Omental fat pad (tissue), 4 donors: ENCODE measurements around the gene PSPC1. TPM values are rescaled to one million over a fixed set of nuclear protein-coding genes. Genes with fewer than 3 reads are reported as not detected.
"Not testable (repeated sequence)": the region's sequence is repeated elsewhere in the genome, so short reads cannot be mapped to it uniquely, and the experiment has no call there.

Source experiments
- ATAC-seq: fragments of 150-250 bp; one replicate; pipeline ENCODE4 v1.9.1; 2016; ENCODE audit warnings: mild to moderate bottlenecking, moderate library complexity; ENCODE audit not compliant: low FRiP score
- DNase-seq: peaks from one replicate; pipeline ENCODE4 v3.0.0-alpha.2; 2019; ENCODE audit warnings: low spot score
- total RNA-seq, 4 donors: library from RNA; depleted of rRNA; stranded (reverse); fragments of >200 nt; gene quantifications; one replicate each; pipeline ENCODE4 v1.1.0, GENCODE V29; 2016
- TF ChIP-seq, protein P1 (sequence below), 3 donors: fragments of 450-650 bp; IDR thresholded peaks; one replicate each; pipeline ENCODE4 v1.5.1; 2016 to 2017; ENCODE audit warnings: antibody characterized with exemption in 3 of 3, mild to moderate bottlenecking in 3 of 3, moderate library complexity in 2 of 3

The PSPC1 gene
- total RNA-seq, 4 donors from 2014 or later = 53.9 to 83.1 (median 69.6) TPM

DNA sequence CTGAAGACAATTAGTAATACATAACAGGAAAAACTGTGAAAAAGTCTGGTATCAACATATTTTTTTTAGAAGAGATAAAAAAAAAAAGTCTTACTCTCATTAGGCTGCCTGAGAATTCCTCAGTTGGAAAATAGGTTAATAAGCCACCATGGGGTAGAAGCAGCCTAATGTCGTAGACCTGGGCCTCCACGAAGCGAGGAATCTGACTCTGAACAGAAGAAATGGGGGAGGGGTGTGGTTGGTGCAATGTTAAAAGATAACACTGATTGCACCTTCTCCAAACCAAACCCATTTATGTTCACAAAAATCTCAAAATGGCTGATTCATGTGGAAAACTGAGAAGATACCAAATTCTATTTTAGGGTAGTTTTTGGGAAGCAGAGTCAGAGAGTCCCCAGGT lies 86.9 kb downstream of the PSPC1 start:
- ATAC-seq = no peak
- TF ChIP-seq, protein P1, sequence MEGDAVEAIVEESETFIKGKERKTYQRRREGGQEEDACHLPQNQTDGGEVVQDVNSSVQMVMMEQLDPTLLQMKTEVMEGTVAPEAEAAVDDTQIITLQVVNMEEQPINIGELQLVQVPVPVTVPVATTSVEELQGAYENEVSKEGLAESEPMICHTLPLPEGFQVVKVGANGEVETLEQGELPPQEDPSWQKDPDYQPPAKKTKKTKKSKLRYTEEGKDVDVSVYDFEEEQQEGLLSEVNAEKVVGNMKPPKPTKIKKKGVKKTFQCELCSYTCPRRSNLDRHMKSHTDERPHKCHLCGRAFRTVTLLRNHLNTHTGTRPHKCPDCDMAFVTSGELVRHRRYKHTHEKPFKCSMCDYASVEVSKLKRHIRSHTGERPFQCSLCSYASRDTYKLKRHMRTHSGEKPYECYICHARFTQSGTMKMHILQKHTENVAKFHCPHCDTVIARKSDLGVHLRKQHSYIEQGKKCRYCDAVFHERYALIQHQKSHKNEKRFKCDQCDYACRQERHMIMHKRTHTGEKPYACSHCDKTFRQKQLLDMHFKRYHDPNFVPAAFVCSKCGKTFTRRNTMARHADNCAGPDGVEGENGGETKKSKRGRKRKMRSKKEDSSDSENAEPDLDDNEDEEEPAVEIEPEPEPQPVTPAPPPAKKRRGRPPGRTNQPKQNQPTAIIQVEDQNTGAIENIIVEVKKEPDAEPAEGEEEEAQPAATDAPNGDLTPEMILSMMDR (IDR thresholded peaks at IDR 0.05) = no peak
- no peak for DNase-seq

DNA sequence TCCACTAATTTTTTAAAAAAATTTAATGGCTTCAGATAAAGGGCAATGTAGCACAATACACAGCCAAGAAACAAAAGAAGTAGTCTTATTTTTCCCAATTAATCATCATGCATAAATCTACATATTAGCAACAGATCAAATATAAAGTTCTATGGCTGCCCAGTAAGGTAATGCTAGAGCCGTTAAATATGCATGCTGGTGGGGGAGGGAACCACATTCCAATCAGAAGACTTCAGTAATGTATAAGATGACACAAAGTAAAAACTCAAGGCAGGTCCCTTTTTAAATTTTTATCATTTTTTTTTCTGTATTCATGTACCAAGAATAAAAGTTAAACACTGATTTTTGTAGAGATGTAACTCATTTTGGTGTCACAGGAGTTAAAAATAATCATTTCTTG lies 87.3 kb downstream of the PSPC1 start:
- TF ChIP-seq, protein P1 (IDR thresholded peaks at IDR 0.05) = no peak
- ATAC-seq (no peak), DNase-seq (no peak)

DNA sequence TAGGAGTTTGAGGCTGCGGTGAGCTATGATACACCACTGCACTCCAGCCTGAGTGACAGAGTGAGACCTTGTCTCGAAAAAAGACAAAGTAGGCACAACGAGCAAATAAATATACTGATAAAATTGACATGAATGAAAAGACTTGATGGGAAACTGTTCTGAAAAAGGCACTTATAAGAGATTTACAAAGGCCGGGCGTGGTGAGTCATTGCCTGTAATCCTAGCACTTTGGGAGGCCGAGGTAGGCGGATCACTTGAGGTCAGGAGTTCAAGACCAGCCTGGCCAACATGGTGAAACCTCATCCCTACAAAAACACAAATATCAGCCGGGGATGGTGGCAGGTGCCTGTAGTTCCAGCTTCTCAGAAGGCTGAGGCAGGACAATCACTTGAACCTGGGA lies 91.3 kb downstream of the PSPC1 start:
- DNase-seq, ATAC-seq: not testable (repeated sequence)

DNA sequence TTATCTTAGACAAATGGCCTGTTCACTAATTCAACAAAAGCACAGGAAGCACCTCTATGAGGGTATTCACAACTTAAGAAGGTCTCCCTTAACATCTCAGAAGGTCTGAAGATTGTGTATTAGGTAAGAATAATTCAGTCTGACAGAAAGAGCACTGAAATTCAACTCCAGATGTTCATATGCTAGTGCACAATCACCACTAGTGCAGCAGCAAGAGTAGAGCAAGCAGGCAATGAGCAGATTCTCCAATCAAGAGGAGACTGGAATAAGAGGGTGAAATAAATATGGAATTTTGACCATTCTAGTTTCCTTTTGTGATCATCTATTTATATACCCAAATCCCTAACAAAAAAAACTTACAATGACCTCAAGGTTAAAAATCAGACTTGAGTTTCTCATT lies 97.3 kb downstream of the PSPC1 start:
- TF ChIP-seq, protein P1 (IDR thresholded peaks at IDR 0.05) = no peak
- DNase-seq (no peak), ATAC-seq (no peak)

DNA sequence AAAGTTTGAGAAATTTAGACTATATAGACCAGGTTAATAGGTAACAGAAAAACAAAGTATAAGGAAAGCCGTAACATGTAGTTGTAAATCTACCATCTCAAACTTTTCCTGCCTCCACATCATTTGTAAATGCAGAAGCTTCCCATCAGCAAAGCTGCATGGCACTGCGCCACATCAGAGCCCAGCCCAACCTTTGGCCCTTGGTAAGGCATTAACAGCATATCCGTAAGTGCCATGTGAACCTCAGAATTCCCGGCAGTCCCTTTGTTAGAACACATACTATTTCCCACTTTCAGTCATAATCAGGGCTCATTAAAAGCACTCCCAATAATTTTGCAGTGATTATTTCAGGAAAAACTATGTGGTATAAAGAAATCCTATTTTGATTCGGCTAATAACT lies 97.7 kb downstream of the PSPC1 start:
- DNase-seq (no peak), ATAC-seq (no peak)
- TF ChIP-seq, protein P1 (IDR thresholded peaks at IDR 0.05) = no peak

DNA sequence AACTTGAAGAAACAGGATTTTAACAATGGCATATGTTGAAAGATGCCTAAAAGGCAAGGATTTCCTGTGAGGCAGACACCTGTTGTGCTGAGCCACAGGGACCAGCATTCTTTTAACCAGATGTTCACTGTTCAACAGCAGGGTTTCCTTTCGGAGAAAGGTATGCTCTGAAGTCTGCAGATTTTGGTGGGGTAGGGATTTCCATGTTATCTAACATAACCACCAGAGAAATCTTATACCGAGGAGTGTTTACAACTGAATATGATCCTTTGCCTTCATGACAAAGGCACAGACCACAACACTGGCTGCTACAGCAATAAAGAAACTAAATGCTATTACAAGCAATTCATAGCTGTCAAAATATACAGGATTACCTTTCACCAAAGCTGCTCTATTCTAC lies 101.2 kb downstream of the PSPC1 start:
- no peak for DNase-seq
- no peak for ATAC-seq
- TF ChIP-seq, protein P1 (IDR thresholded peaks at IDR 0.05) = no peak

DNA sequence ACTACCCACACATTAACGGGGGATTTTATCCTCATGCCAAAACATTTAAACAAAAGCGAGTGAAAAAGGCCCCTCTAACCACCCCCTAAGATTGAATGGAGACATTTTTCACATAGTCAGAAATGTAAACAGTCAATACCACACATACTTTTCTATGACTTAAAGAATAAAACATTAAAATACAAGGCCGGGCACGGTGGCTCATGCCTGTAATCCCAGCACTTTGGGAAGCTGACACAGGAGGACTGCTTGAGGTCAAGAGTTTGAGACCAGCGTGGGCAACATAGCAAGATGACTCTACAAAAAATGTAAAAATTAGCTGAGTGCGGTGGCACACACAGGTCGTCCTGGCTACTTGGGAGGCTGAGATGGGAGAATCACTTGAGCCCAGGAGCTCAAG lies 102.0 kb downstream of the PSPC1 start:
- DNase-seq (no peak), ATAC-seq (no peak)
- TF ChIP-seq, protein P1 (IDR thresholded peaks at IDR 0.05) = no peak

DNA sequence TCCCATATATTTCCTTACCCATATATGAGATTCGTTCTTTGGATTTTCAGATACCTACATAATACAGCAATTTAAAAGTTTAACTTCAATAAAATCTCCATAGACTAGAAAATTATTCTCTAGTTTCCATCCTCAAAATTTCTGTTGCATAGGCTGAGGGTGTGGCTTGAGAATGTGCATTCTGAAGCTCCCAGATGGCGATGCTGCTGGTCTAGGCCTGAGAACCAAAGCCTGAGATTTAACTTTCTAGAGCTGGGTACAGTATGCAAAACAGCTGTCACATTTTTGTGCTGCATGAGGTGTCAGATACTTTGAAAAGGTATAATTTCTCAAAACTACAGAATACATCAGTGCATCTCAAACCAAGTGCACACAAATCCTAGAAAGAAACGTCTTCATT lies 106.6 kb downstream of the PSPC1 start:
- ATAC-seq (no peak), DNase-seq (no peak)
- TF ChIP-seq, protein P1 (IDR thresholded peaks at IDR 0.05) = no peak
